ENCODE data around the gene DACH2. TPM values are rescaled to one million over a fixed set of nuclear protein-coding genes. Genes with fewer than 3 reads are reported as not detected.
"Not testable (repeated sequence)": the region's sequence is repeated elsewhere in the genome, so short reads cannot be mapped to it uniquely, and the experiment has no call there.

Gene DACH2
- total RNA-seq, result not detected

DNA sequence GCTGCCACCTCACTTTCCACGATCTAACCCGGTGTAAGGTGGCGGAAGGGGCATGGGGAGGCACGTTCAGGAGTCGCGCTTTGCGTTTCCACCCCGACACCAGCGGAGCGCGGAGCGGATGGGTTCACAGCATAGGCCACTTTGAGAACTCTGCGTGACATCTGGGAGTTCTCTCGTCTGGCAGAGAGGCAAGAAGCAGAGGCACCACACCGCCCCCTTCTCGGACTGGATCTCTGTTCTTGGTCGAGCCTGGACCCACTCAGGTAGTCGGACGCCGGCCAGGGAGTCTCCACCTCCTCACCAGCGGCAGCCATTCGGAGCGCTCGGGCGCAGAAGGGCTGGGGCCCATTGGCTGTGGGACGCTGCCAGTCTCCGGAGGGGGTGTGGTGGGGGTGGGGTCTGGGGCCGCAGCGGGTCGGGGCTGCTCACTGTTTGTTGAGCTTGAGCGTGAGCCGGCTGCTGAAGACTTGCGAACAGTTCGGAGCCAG, at the start of gene DACH2:
Gene DACH2 (plus strand): TSS at position 428 of the 488 bp plus-strand sequence.
- DNase-seq, result peak; percentile 11

DNA sequence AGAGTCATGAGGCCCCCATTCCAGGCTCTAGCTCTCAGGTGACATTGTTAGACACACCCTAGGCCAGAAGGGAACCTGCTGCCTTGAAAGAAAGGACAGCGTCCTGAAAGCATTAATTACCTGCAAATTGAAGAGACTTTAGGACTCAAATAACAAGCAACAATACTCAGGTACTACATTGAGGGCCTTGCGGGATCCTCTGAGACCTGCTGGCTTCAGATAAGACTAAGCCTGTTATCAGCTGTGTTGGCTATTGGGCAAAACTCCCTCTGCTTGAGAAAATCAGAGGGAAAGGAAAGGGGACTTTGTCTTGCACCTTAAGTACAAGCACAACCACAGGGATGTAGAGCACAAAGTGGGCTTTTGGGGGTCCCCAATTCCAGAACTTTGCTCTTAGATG, 45.9 kb upstream of the DACH2 start:
- DNase-seq, result no peak

DNA sequence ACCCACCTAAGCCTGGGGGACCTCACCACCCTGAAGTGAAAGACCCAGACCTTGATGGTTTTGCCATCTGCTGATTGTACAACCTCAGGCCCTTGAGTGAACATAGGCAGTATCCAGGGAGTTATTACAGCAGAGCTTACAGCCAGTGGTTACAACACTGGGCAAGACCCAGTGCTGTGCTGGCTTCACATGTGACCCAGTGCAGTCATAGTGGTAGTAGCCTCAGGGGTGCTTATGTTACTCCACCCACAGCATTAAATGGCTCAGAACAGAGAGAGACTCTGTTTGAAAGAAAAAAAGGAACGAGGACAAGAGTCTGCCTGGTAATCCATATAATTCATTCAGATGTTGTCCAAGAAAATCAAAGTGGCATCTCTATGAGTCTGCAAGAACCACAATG, 45.2 kb upstream of the DACH2 start:
- no peak for DNase-seq

DNA sequence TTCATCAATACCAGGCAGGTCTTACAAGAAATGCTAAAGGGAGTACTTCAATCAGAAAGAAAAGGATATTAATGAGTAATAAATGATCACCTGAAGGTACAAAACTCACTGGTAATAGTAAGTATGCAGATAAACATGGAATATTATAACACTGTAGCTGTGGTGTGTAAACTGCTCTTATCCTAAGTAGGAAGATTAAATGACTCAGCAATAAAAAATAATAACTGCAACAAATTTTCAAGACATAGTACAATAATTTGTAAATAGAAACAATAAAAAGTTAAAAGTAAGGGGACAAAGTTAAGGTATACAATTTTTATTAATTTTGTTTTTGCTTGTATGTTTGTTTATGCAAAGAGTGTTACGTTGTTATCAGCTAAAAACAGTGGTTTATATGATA, 43.7 kb upstream of the DACH2 start:
- DNase-seq, result no peak

DNA sequence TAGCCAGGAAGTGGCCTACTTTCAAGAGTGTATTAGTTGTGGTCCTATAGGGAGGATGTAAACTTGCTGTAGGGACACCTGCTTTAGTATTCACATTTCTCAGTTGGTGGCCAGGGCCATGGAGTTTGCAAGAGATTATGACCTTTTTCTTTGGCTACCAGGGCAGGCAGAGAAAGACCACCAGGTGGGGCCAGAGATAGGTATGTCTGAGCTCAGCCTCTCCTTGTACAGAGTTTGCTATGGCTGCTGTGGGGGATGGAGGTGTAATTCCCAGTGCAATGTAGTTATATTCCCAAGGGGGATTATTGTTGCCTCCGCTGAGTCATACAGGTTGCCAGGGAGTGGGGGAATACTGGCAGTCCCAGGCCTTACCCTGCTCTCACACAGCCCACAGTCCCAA, 26.3 kb upstream of the DACH2 start:
- DNase-seq, result no peak

DNA sequence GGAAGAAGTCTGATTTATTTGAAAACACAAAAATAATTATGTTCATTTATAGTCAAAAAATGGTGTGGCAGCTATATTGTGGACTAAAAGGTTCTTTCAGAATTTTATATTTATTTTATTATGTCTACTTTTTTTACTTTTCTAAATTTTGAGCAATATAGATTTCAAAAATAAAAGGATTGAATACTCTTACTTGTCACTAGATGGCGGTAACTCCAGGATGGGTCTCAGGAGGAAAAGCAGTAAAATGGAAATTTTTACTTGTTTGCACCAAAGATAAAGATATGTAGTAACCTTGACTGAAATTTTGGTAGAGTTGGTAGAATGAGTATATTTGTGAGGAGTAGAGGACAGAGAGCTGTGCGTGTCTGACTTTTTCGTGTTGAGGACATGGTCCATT, 14.5 kb upstream of the DACH2 start:
- no peak for DNase-seq

DNA sequence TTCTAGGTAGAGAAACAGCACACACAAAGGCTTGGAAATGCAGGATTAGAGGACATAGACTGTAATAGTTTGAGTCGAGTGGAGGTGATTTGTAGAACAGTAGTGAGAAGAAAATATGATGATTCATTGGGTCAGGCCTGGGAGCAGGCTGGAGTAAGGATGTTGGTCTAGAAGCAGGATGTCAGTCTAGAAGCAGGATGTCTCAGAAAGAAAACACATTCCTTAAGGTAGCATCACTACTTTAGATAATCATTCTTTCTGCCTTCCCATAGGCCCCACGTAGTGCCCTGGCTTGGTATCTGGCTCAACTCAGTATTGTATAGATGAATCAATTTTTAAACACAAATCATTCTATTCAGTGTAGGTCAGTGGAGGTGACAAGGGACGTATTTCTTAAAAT, 11.2 kb upstream of the DACH2 start:
- no peak for DNase-seq

DNA sequence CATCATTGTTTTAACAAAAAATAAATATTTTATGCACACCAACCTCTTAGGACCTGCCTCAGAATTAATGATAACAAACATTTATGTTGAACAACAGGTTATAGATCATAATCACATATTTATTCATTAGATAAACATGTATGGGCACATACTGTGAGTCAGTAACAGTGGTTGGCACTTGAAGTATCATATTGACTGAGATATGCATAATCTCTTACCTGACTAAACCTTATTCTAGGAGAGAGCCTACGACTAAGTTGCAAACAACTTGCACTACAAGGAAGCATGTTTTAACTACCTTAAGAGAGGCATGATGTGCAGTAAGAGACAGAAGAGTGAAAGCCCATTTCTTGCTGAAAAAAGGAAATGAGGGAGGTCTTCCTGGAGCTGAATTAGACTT, 6.5 kb upstream of the DACH2 start:
- no peak for DNase-seq

DNA sequence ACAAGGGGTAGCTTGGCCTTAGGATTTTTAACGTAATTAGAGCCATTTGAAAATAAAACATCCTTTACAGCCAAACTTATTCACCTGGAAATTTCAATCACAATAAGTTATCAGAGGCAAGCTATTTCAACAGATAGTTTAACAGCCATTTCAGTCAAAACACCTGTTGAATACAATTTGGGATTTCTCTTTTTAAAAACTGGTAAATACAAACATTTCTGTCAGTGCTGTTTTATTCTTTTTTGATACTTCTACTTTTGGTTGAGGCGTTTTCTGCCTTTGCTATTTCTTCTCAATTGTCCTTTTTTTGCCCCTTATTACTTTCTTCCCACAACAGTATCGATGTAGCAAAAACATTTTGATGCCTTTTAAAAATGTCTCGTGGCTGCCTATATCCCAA, 2.1 kb upstream of the DACH2 start:
- DNase-seq, result no peak

DNA sequence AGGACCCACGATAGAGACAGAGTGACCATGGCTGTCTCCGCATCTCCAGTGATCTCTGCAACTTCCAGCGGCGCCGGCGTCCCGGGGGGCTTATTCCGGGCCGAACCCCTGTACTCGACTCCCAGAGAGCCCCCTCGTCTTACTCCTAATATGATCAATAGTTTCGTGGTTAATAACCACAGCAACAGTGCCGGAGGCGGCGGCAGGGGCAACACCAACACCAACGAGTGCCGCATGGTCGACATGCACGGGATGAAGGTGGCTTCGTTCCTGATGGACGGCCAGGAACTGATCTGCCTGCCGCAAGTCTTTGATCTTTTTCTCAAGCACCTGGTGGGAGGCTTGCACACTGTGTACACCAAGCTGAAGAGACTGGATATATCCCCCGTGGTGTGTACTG, 343 bp downstream of the DACH2 start:
- DNase-seq, result no peak

DNA sequence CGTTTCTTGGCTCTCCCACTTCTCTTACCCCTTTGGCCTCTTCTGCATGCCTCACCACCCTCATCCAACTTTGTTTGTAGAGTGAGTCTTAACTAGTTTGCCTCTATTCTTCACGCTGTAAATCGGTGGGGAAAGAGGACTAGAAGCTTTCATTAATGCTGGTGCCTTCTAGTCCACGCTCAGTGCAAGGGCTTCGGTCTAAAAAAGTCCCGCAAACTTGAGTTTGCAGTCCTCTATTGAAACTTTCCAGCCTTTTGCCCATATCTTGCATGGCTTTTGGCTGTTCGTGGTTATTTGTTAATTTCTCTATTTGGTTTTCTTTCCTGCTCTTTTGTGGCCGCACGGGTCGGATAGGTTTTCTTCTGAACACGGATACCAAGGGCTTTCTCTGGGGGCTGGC, 868 bp downstream of the DACH2 start:
- DNase-seq, result no peak

DNA sequence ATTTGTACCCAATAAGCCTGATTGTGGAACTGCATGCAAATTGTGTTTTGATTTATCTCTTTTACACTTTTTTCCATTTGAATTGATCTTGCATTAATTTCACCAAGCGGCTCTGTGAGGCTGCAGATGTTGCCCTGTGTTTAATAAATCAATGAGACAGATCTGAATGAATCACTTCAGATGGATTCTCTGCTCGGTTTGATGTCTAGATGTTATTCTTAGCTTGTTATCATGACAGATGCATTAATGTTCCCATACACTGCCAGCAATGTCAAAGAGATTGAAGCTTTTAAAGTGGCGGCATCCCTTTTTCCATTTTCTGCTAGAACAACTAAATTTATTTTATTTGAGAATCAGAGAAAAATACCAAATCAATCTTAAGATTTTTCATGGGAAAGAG, 6.3 kb downstream of the DACH2 start:
- no peak for DNase-seq

DNA sequence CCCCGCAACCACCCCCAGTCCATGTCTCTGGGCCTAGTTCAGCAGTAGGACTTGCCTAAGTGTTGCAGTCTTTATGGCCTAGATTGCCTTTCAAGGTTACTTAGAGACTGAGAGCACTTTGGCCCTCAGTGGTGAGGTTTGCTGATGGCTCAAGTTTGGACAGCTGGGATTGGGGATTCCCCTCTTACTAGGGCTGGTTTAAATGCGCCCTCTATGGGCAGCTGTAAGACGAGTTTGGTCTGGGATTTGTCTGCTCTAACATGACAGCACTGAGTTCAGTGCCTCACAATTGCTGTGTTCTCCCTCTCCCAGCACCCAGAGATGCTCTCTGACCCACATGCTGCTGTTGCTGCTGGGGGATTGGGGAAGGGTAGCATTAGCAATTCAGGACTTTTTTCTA, 23.1 kb downstream of the DACH2 start:
- no peak for DNase-seq

DNA sequence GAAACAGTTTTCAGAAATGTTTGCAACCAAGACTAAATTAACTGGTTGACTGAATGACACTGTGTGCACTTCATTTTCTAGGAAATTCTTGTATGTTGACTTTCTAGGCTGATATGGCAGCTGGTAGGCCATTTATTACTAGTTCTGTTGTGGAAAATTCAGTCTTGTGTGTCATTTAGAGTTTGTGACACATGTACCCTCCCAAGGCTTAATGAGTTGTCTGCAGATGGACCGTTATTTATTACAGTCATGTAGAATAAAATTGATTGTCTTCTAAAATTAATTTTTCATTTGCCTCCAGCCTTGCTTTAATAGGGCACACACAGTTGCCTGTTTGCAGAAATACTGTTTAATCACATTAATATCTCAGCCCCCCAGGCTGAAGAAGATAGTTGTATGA, 30.7 kb downstream of the DACH2 start:
- DNase-seq, result no peak

DNA sequence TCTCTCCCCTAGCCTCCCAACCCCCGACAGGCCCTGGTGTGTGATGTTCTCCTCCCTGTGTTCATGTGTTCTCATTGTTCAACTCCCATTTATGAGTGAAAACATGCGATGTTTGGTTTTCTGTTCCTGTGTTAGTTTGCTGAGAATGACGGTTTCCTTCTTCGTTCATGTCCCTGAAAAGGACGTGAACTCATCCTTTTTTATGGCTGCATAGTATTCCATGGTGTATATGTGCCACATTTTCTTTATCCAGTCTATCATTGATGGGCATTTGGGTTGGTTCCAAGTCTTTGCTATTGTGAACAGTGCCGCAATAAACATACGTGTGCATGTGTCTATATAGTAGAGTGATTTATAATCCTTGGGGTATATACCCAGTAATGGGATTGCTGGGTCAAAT, 33.1 kb downstream of the DACH2 start:
- not testable (repeated sequence) for DNase-seq

DNA sequence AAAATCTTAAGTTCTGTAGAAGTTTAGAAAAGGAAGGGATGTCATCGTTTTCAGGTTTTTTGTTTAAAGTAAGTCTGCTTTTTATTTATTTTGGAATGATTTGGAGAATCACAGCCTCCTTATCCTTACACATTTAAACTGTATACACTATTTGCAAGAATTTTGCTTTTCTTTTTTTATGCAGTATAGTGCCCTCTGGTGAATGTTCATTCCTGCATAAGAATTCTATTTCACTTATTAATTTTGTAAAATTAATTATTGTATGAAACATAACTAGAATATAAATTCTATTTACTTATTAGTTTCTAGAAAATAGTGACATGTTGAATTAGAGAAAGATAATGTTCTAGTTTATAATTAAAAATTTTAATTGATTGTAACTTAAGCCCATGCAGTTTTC, 44.6 kb downstream of the DACH2 start:
- no peak for DNase-seq

DNA sequence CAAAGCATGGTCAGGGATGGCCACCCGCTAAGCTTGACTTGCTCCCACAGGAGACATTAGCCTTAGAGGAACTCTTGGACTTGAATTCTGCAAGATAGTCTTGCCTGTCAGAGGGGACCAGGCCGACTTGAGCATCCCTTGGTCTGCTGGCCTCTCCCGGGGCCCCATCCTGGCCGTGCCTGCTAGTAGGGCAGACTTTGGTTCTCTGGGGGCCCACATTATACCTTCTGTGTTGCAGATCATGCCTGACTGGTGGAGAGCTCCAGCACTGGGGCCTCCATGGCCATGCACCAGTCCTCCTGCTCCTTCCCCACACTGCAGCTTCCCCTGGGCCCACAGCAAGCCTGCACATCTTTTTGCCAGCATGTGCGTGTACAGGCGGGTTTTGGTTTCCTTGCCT, 46.5 kb downstream of the DACH2 start:
- DNase-seq, result no peak

DNA sequence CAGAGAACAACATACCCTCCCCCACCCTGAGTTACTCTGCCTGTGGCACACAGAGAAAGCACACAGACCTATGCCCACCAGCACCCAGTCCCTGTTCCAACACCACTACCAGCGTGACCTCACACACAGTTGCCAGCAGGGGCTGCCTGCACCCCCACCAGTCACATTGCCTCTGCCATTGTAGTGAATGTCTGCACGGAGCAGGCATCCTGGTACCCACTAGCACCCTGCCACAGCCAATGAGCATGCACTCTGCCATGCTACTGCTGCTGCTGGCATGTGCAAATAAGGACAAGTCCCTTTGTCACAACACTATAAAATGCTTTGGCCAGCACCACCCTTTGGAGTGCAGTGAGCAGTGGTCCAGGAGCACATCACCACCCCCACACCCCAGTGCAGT, 47.1 kb downstream of the DACH2 start:
- no peak for DNase-seq

DNA sequence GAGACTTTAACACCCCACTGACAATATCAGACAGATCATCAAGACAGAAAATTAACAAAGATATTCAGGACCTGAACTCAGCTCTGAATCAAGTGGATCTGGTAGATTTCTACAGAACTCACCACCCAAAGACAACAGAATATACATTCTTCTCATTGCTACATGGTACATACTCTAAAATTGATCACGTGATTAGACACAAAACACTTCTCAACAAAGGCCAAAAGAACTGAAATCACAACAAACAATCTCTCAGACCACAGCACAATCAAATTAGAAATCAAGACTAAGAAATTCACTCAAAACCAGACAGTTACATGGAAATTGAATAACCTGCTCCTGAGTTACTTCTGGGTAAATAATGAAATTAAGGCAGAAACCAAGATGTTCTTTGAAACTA, 49.6 kb downstream of the DACH2 start:
- DNase-seq, result no peak

DNA sequence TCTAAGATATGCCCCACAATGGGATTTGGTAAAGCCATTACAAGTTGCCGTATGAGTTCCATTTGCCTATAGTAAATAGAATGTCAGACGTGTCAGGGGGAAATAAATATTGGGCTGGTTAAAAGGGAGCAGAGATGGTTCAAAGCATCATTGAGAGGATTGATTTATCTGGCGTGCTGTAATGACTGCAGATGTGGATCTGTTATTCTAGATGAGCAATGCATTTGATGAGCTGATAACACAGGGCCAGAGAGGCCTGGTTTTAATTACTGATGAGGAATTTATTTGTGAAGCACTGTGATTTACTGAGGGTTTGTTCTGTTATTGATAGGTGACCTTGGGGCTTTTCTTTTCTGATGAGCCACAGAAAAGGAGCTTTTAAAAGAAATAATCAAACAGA, 62.5 kb downstream of the DACH2 start:
- no peak for DNase-seq

DNA sequence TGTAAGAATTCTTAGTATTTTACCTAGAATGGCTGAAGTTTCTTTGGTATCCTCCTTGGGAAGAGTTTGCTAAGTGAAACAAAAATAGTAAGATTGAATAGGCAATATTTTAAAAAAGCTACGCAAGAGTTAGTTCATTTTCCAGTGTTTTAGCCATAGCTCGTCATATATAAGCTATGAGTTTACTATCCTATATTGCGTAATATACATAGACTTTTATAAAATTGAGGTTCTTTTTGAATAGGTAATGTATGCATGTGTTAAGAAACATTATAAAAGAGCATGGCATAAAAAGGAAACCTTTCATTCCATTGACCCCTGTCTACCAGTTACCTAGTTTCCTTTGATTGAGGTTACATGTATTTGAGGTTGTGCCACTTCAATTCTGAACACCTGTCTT, 67.0 kb downstream of the DACH2 start:
- DNase-seq, result no peak

DNA sequence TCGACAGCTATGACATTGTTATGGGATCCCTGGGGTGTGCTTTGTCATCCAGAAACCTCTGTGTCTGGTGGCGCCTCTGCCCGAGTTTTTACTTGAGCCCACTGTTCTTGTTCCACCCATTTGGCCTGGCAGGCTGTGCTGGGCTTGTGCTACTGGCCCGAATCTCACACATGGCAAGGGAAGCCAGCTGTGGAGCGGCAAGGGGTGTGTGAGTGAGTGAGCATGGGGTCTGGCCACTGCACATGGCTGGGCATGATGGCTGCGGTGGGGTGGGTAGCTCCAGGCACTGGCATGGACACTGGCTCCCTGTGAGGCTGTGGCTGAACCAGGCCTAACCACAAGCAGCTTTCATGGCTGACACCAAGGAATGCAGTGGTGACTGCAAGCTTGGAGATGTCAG, 89.2 kb downstream of the DACH2 start:
- no peak for DNase-seq

DNA sequence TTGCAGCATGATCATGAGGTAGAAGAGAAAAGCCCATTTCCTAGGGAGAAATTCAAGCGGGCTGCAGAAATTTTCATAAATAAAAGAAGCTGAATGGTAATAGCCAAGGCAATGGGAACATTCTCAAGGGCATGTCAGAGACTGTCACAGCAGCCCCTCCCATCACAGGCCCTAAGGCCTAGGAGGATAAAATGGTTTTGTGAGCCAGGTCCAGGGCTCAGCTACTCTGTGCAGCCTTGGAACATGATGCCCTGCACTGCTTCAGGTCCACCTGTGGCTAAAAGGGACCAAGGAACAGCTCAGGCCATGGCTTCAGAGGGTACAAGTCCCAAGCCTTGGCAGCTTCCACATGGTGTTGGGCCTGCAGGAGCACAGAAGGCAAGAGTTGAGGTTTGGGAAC, 93.3 kb downstream of the DACH2 start:
- no peak for DNase-seq

DNA sequence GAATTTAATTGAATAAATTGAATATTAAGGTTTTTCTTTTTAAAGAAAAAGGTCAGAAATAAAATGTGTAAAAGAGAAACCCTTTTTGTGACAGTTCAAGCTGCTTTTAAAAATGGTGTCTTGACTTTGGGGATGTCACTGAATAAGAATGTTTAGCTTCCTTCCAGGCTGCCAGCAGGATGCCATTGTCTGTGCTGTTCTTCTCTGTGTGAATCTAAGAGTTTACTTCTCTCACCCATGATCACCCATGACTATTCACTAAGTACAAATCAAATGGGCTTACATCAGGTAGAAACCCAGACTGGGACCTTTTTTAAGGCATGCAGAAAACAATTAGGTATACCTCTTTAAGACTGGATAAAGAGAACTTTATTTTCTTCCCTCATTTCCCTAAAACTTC, 115.3 kb downstream of the DACH2 start:
- DNase-seq, result no peak

DNA sequence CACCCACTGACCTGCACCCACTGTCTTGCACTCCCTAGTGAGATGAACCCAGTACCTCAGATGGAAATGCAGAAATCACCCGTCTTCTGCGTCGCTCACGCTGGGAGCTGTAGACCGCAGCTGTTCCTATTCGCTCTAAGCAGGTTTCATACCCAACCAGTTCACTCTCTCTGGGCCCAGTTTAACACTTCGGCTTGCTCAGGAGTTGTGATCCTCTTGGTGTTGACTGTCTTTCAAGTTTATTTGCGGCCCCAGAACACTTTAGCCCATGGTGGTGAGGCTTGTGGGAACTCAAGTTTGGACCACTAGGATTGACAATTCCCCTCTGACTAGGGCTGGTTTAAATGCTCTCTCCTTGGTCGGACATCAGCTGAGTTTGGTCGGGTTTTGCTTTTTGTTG, 147.0 kb downstream of the DACH2 start:
- no peak for DNase-seq

DNA sequence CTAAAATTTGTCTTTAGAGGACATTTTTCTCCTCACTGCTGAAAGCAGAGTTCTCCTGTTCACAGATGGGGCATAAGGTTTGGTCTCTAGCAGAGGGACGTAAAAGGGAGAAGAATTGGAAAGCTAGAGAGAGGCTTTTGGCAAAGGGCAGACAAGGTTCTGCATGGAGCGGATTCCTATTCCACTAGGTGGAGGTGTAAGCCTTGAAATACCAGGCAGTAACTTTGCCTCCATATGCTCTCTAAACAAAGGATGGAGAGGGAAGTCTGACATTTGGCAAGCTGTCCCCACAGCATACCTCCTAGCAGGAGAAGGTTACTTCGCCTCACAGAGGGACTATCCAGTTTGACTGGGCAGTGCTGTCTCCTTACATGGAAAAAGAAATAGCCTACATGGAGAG, 174.7 kb downstream of the DACH2 start:
- no peak for DNase-seq

All from effector CD4-positive, alpha-beta T cell (primary cell).